Urinary bladder (tissue), 4 donors: ENCODE measurements around the gene GOLGA5. TPM values are rescaled to one million over a fixed set of nuclear protein-coding genes. Genes with fewer than 3 reads are reported as not detected.

Experiments used
- DNase-seq: peaks from one replicate; pipeline ENCODE4 v3.0.0-alpha.2; 2015; ENCODE audit errors: extremely low spot score
- H3K27ac ChIP-seq: one replicate; pipeline ENCODE4 v1.5.1; 2013; ENCODE audit warnings: low read depth, mild to moderate bottlenecking, moderate library complexity
- H3K36me3 ChIP-seq: one replicate; pipeline ENCODE4 v1.6.1; 2013; ENCODE audit warnings: mild to moderate bottlenecking, moderate library complexity; ENCODE audit not compliant: insufficient read depth
- H3K4me1 ChIP-seq: one replicate; pipeline ENCODE4 v1.6.1; 2013; ENCODE audit warnings: mild to moderate bottlenecking, moderate library complexity; ENCODE audit not compliant: insufficient read depth
- H3K4me3 ChIP-seq: one replicate; pipeline ENCODE4 v1.5.1; 2013; ENCODE audit warnings: low read depth, low read length
- WGBS: extraction: QIAGEN DNeasy Blood & Tissue Kit; methylation state at CpG from one replicate; pipeline ENCODE4 v1.1.7; 2013; 5-methylcytosine and 5-hydroxymethylcytosine counted together
- polyA plus RNA-seq: library from polyadenylated mRNA; stranded (reverse); fragments of 200-250 nt; gene quantifications from one replicate; pipeline ENCODE4 v1.2.3, GENCODE V29; 2013
- total RNA-seq: library from RNA; depleted of rRNA; stranded (reverse); fragments of >200 nt; gene quantifications from one replicate; pipeline ENCODE4 v1.2.3, GENCODE V29; 2014
- donor health status: healthy with polysubstance abuse.
- donor health status: healthy.

Gene GOLGA5
- total and polyA plus RNA-seq, 2 donors: 26.1 to 44.7 TPM

DNA sequence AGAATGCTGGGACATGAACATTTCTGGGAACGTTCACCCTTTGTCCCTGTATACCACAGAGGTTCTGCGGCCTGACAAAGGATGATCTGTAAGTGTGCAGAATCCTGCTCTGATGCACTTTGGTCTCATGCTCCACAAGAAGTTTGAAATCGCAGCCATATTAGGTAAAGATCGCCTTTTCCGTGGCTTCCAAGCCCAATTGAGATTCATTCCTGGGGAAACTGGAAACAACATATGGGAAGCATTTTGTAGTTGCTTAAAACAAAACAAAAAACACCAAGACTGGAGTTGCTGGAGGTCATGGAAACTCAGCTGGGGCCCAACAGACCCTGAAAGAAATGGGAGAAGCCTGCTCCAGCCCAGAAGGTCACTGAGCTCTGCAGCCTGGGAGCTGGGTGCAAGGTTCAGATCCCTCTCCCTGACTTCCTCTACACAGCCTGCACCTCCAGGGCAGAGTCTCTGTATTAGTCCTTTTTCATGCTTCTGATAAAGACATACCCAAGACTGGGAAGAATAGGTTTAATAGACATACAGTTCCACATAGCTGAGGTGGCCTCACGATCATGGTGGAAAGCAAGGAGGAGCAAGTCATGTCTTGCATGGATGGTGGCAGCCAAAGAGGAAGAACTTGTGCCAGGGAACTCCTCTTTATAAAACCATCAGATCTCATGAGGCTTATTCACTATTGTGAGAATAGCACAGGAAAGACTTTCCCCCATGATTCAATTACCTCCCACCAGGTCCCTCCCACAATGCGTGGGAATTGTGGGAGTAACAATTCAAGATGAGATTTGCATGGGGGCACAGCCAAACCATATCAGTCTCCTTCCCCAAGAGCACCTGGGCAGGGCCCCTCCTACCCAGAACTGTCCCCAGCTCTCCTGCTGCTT, 68.0 kb downstream of the GOLGA5 start:
- no peak for DNase-seq
- no peaks in the 10 kb centered on the region for H3K4me1 ChIP-seq
- no peak overlapping the region for H3K27ac ChIP-seq
- WGBS: 85% methylated on average over 7 of the region's 7 CpGs
- no peak overlapping the region for H3K4me3 ChIP-seq
- no peaks in the 10 kb centered on the region for H3K36me3 ChIP-seq

DNA sequence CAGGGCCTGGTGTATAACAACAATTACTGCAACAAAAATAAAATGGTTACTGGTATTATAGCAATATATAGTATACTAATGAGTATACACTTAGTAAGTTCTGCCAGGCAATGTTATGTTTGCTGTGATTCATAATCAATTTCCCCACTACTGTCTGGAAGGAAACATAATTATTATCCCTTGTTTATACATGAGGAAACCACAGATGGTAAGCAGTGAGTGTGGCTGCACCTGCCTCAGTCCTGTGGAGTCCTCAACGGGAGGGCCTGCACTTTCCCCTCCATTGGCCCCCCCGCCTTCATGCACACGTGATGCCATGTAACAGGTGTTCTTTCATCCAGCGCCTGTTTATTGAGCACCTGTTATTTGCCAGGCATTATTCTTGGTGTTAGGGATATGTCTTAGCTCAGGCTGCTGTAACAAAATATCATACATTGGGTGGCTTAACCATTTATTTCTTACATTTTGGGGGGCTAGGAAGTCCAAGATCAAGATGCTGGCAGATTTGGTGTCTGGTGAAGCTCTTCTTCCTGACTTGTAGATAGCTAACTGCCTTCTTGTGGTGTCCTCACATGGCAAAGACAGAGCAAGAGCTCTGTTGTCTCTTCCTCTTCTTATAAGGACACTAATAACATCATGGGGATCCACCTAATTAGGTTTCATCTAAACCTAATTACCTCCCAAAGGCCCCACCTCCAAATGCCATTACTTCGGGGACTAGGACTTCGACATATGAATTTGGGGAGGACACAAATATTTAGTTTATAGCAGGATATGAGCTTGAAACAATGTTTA, 69.4 kb downstream of the GOLGA5 start:
- WGBS: 64% methylated on average over 6 of the region's 6 CpGs
- Histone ChIP-seq H3K4me3 (no peak overlapping the region), H3K4me1 (no peaks in the 10 kb centered on the region), H3K27ac (no peak overlapping the region), H3K36me3 (no peaks in the 10 kb centered on the region)
- no peak for DNase-seq

DNA sequence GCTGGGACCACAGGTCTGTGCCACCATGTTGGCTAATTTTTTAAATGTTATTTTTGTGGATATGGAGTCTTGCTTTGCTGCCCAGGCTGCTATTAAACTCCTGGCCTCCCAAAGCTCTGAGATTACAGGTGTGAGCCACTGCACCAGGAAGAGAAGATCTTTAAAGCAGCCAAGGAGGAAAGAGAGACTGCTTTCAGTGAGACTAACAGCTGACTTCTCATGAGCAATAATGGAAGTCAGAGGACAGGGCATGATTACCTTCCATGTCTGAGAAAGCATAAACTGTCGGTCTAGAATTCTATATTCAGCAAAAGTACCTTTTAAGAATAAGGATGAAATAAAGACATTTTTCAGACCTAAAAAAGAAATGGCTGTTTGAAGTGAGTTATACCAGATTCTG, 71.6 kb downstream of the GOLGA5 start:
- Histone ChIP-seq H3K4me3 (no peak overlapping the region), H3K27ac (no peak overlapping the region), H3K4me1 (no peaks in the 10 kb centered on the region), H3K36me3 (no peaks in the 10 kb centered on the region)
- WGBS: 89% methylated on average over 1 of the region's 1 CpG
- no peak for DNase-seq

DNA sequence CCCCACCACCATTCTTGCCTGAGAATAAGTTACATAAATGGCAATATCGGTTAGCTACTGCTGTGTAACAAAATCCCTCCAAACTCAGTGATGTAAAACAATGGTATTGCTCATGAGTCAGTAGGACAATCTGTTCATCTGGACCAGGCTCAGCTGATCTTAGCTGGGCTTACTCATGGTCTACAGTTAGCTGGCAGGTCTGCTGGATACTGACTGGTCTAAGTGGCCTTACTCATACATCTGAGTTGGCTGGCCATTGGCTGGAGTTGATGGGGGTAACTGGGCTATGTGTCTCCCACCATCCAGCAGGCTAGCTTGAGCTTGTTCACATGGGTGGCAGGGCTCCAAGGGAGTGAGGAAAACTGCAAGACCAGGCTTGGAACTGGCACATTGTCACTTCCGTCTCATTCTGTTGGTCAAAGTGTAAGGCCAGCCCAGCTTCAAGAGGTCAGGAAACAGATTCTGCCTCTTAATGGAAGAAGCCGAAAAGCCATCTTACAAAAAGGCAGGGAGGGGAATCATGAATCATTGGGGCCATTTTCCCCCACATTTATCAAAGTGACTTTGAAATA, 72.2 kb downstream of the GOLGA5 start:
- WGBS: 60% methylated on average over 3 of the region's 3 CpGs
- no peak for DNase-seq
- Histone ChIP-seq H3K4me3 (no peak overlapping the region), H3K27ac (no peak overlapping the region), H3K4me1 (no peaks in the 10 kb centered on the region), H3K36me3 (no peaks in the 10 kb centered on the region)

DNA sequence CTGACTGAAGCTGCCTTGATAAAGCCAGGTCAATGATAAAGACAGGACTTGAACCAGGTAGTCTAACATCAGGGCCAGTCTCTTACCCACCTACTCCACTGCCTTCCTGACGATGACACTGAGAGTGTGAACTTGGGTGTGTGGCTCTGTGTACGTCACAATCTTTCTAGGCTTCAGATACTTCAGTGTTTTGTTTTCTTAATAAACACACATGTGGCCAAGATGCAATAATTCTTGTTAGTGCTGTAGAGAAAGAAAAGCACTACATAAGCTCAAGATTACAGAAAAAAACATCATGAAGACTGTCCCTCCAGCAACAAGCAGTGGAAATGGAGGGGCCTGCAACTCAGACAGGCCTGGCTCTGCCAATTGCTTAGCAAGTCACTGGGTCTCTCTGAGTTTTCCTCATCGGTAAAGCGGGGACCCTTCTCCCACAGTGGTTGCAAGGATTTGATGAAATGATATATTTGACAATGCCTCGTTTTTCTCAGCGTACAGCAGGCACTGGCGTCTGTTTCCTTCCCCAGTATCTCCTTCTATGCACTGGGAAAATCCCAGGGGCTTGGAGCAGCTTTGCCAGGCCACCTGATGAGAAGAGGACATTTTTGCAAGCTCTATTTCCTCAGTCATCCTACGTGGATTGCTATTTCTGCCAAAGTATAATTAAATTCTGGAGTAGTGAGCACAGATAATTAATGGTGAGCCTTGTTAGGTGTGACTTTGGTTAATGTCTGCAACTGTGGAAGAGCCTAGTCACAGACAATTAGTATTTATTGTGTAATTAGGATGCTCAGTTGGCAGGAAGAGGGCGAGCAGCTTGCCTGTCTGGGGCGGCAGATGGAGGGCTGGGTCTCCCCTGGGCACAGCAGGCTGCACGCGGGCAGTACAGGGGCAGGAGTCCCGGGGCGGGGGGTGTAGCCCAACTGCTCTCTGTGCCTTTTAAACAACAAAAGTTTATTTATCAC, 73.1 kb downstream of the GOLGA5 start:
- no peak overlapping the region for H3K4me3 ChIP-seq
- WGBS: 73% methylated on average over 14 of the region's 14 CpGs
- no peak overlapping the region for H3K27ac ChIP-seq
- no peaks in the 10 kb centered on the region for H3K4me1 ChIP-seq
- H3K36me3 ChIP-seq: no peaks in the 10 kb centered on the region
- DNase-seq: no peak

DNA sequence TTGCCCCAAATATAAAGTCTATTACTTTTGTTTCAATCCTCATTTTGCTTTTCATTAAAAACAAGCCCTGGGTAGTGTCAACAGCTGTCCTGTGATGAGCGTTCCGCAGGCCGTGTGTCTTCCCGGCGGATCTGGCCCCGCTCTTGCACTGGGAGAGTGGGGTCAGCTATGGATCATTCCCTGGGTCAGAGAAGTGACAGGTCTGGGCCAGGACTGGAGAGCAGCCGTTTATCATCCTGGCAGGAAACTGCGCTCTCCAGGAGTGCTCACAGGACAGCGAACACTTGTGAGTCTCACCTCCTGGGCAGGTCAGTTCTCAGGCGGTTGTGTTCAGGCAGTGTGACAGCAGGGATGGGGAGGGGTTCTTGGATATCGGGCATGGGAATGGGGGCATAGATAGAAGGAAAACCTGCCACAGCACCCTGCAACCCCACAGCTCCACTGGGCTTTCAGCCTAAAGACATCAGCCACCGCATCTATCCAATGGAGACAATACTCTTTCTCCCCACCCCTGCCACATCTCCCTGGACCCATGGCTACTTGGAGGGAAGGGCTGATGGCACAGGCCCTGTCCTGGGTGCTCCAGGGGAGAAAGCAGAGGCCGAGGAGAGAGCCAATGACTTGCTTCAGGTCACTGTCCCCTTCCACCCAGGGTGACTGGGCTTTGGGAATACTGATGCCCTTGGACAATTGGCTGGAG, 81.0 kb downstream of the GOLGA5 start:
- H3K27ac ChIP-seq: no peak overlapping the region
- H3K36me3 ChIP-seq: no peaks in the 10 kb centered on the region
- H3K4me3 ChIP-seq: no peak overlapping the region
- 52% methylated on average over 13 of the region's 13 CpGs for WGBS
- DNase-seq: no peak
- no peaks in the 10 kb centered on the region for H3K4me1 ChIP-seq

DNA sequence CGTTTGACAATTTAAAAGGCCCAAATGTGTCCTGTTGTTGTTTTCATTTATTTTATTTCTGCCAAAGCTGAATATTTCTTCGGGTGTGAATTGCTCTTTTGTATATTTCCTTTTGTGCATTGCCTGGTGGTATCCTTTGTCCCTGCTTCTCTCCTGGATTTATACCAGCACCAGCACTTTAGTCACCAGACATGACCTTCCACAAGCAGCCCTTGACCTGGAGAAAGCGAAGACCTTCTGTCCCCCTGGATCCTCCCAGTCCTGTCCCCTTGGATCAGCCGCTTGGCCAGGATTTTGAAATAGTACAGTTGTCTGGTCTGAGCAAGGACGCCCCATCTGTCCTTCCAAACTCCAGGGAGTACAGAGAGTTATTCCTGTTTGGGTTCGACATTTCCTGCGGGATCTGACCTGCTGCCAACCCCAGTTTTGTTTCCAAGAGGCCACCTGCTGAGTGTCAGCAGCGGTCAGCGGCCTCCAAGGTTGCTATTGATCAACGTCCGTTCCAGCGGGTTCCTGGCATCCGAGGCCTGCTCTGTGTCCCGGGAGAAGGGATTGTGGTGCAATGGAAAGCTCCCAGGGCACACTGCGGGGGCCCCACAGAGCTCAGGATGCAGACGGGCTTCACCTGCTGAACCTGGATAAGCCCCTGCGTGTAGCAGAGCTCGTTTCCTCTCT, 83.8 kb downstream of the GOLGA5 start:
- WGBS: 23% methylated on average over 18 of the region's 18 CpGs
- Histone ChIP-seq H3K4me3 (no peak overlapping the region), H3K36me3 (no peaks in the 10 kb centered on the region), H3K27ac (no peak overlapping the region), H3K4me1 (no peaks in the 10 kb centered on the region)
- no peak for DNase-seq

DNA sequence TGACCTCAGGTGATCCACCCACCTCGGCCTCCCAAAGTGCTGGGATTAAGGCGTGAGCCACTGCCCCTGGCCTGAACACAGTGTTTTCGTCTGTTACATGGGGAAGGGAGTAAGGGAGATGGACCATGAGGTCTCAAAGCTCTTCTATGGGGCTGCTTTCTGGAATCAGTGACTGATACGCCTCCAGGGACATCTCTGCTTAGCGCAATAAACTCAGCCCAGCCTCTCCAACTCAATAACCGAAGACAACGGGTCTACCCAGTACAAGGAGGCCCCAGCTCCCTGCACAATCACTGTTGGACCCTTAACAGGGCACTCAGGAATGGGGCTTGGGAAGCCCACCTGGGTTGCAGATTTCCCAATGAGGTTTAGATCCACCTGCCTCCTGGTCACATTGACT, 86.2 kb downstream of the GOLGA5 start:
- DNase-seq: no peak
- H3K27ac ChIP-seq: no peak overlapping the region
- H3K4me3 ChIP-seq: no peak overlapping the region
- 82% methylated on average over 7 of the region's 7 CpGs for WGBS
- H3K4me1 ChIP-seq: no peaks in the 10 kb centered on the region
- H3K36me3 ChIP-seq: no peaks in the 10 kb centered on the region

DNA sequence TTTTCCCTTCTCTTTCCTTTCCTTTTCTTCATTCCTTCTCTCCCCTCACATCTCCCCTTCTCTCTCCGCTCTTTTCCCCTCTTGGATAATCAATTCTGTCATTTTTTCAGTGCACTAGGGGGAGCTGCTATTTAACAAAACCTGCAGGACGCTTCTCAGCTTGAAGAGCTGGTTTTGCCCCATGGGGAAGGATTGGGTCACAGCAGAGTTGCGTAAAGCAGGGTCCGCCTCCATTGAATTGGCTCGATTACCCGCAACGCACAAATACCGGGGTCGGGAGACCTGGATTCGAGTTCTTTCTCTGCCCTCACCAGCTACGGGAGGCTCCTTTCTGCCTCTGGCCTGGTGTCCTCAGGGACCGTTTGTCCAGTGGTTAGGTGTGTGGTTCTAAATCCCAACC, 86.7 kb downstream of the GOLGA5 start:
- Histone ChIP-seq H3K27ac (no peak overlapping the region), H3K4me3 (no peak overlapping the region), H3K4me1 (no peaks in the 10 kb centered on the region), H3K36me3 (no peaks in the 10 kb centered on the region)
- no peak for DNase-seq
- 33% methylated on average over 12 of the region's 12 CpGs for WGBS

DNA sequence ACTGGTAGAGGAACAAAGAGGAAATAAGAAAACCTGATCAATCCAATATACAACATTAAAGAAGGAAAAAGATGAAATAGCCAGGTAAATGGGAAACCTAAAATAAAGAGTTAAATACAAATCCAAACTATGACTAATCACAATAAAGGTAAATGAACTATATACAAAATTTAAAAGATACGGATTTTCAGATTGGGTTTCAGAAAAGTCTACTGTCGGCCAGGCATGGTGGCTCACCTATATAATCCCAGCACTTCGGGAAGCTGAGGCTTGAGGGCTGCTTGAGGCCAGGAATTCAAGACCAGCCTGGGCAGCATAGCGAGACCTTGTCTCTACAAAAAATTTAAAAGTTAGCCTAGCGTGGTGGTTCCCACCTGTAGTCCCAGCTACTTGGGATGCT, 89.0 kb downstream of the GOLGA5 start:
- DNase-seq: no peak
- no peak overlapping the region for H3K27ac ChIP-seq
- H3K4me3 ChIP-seq: no peak overlapping the region
- H3K4me1 ChIP-seq: no peaks in the 10 kb centered on the region
- H3K36me3 ChIP-seq: no peaks in the 10 kb centered on the region
- WGBS: 91% methylated on average over 5 of the region's 5 CpGs

DNA sequence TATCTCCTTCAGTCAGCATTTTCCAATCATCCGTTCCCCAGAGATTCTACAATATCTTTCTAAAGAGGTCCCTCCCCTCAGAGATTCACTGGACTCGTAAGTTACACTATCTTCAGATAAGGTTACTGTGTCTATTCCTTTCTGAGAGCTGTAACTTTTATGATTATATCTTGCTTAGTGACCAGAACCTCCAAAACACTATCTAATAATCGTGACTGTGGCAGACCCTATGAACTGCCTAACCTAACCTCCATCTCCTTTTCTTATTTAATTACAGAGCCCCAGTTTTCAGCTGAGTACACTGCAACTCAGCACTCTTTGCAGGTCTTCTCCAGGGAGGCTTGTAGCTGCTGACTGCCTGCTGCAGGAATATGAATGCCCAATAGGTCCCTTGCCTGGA, 90.3 kb downstream of the GOLGA5 start:
- 29% methylated on average over 3 of the region's 3 CpGs for WGBS
- Histone ChIP-seq H3K4me1 (no peaks in the 10 kb centered on the region), H3K36me3 (no peaks in the 10 kb centered on the region), H3K4me3 (no peak overlapping the region), H3K27ac (no peak overlapping the region)
- no peak for DNase-seq

DNA sequence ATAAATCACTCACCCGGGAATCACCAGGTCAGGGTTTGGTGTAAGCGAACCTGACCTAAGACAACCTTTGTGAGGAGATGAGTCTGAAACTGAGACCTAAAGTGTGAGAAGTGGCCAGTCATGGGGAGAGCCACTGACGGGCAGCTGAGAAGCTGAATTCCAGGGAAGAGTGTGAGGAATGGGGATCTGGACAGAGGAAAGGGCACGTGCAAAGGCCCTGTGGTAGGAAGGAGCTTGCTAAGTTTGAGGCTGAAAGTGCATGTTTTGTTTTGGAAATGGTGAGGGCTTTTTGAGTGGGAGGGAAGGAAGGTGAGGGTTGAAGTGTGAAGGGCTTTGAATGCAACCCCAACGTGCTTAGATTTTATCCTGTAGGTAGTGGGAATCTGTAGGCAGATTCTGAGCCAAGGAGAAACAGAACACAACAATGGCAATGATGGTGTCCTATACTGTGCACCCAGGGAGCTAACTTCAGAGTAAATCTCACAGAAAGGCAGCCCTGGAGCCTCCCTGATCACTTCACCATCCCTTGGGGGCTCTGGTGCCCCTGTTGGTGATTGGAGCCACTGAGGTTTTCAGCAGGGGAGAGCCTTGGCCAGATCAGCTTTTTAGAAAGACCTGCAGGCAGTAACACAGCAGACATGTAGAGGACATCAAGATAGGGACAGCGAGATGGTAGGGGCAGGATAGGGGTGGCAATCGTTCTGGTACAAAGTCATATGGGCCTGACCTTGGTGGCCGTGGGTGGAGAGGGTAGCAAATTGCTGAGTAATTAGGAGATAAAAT, 91.4 kb downstream of the GOLGA5 start:
- no peak for DNase-seq
- 77% methylated on average over 8 of the region's 8 CpGs for WGBS
- Histone ChIP-seq H3K36me3 (no peaks in the 10 kb centered on the region), H3K4me3 (no peak overlapping the region), H3K4me1 (no peaks in the 10 kb centered on the region), H3K27ac (no peak overlapping the region)
